ENCODE data around the gene SOX2. TPM values are rescaled to one million over a fixed set of nuclear protein-coding genes. Genes with fewer than 3 reads are reported as not detected.

Gene SOX2
- total RNA-seq, 1 donor from 2014 or later: under 0.01 TPM

DNA sequence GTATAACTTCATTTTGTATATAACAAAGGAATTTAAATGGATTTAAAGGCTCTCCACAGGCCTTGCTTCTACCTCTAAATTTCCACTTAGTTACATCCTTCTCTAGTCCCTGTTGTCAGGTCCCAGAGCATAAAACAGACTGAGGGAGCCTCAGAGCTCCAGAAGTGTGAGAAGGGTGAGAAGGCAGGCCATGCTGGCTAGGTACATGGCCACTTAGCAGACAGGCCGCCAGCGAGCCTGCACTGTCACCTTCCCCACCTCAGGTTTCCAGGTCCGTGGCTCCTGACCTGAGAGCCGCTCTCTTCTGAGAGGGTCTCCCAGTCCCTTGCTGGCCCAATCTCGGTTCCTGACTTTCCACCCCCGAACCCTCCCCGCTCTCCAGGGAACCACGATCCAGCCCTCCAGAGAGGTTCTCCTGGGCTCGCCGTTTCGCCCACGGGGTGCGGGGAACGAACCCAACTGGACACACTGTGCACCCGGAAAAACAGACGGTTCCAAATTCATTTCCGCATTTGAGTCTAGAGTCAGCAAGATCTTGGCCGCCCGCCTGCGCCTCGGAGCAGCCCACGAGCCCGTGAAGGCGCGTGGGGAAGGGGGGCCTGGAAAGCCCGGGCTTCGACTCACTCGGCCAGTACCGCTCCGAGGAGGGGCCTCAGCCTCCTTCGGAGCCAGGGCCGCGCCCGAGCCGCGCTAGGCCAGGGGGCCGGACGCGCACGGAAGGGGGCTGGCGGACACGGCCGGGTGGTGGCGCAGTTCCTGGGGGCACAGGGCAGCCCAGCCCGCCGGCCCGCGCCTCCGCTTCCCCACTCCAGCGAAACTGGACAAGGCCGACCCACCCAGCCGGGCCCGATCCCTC is 16.7 kb upstream of the SOX2 start:
- H3K9me3 ChIP-seq (ENCODE audit: control insufficient read depth in 3 of 3, low read length in 3 of 3): no peaks in the 10 kb centered on the region
- peaks cover 11 to 15% (median 11%) of the 10 kb centered on the region in 3 donors for H3K4me1 ChIP-seq (ENCODE audit: control insufficient read depth in 3 of 3, insufficient read depth in 3 of 3, low read length in 3 of 3)
- peaks cover 49 to 56% (median 50%) of the 10 kb centered on the region in 3 donors for H3K27me3 ChIP-seq (ENCODE audit: control insufficient read depth in 3 of 3, insufficient read depth in 3 of 3, low read length in 3 of 3)
- no peaks in the 10 kb centered on the region for H3K36me3 ChIP-seq (ENCODE audit: control insufficient read depth in 3 of 3, insufficient read depth in 3 of 3, low read length in 3 of 3)
- H3K4me3 ChIP-seq (ENCODE audit: low read length in 3 of 3): peak overlapping the region; percentile 9 to 63 (median 49)
- no peak overlapping the region for H3K27ac ChIP-seq (ENCODE audit: low read depth, low read length)
- peak overlapping the region in 2 of 3 donors; percentile 51 to 63 for H3K9ac ChIP-seq (ENCODE audit: low read depth in 1 of 3, low read length in 3 of 3)

GRCh38 chr3:181695661-181696491 is 15.8 kb upstream of the SOX2 start:
- Histone ChIP-seq H3K4me1 (ENCODE audit: control insufficient read depth in 3 of 3, insufficient read depth in 3 of 3, low read length in 3 of 3) (peaks cover 16 to 21% (median 16%) of the 10 kb centered on the region in 3 donors), H3K27ac (ENCODE audit: low read depth, low read length) (no peak overlapping the region), H3K4me3 (ENCODE audit: low read length in 3 of 3) (peak overlapping the region; percentile 9 to 63 (median 49)), H3K9ac (ENCODE audit: low read depth in 1 of 3, low read length in 3 of 3) (peak overlapping the region in 2 of 3 donors; percentile 51 to 63), H3K9me3 (ENCODE audit: control insufficient read depth in 3 of 3, low read length in 3 of 3) (no peaks in the 10 kb centered on the region), H3K27me3 (ENCODE audit: control insufficient read depth in 3 of 3, insufficient read depth in 3 of 3, low read length in 3 of 3) (peaks cover 56 to 65% (median 57%) of the 10 kb centered on the region in 3 donors), H3K36me3 (ENCODE audit: control insufficient read depth in 3 of 3, insufficient read depth in 3 of 3, low read length in 3 of 3) (no peaks in the 10 kb centered on the region)

GRCh38 chr3:181696626-181697230 is 15.0 kb upstream of the SOX2 start:
- no peak overlapping the region for H3K27ac ChIP-seq (ENCODE audit: low read depth, low read length)
- H3K9me3 ChIP-seq (ENCODE audit: control insufficient read depth in 3 of 3, low read length in 3 of 3): no peaks in the 10 kb centered on the region
- H3K9ac ChIP-seq (ENCODE audit: low read depth in 1 of 3, low read length in 3 of 3): no peak overlapping the region
- H3K27me3 ChIP-seq (ENCODE audit: control insufficient read depth in 3 of 3, insufficient read depth in 3 of 3, low read length in 3 of 3): peaks cover 60 to 71% (median 61%) of the 10 kb centered on the region in 3 donors
- H3K4me3 ChIP-seq (ENCODE audit: low read length in 3 of 3): no peak overlapping the region
- peaks cover 16 to 21% (median 16%) of the 10 kb centered on the region in 3 donors for H3K4me1 ChIP-seq (ENCODE audit: control insufficient read depth in 3 of 3, insufficient read depth in 3 of 3, low read length in 3 of 3)
- no peaks in the 10 kb centered on the region for H3K36me3 ChIP-seq (ENCODE audit: control insufficient read depth in 3 of 3, insufficient read depth in 3 of 3, low read length in 3 of 3)

DNA sequence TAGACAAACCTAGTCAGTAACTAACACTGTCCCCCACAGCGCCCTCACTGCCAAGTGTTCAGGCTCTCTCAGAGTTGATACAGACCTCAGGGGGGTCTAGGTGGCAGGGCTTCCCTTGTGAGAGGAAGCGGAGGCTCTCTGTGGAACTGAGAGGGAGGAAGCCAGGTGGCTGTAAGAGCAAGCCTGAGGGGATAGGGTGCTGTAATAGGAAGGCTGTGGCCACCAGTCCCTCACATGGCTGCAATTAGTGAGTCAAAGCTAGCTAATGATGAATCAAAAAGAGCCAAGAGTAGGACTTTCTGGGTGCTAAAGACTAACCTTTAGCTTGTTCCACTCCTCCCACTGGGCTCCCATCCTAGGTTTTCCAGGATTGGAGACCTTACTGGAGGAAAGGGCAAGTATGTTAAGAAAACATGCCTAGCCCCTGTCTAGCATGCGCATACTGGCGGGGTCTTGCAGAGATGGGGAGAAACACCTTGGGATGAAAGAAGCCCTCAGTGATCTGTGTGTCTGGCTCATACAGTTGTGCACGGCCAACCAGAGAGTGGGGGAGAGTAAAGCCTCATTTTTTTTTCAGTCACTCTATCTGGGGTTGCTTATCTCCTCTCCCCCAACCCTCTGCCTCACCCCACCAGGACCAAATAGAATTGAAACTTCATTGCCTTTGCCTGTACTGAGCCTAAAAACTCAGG is 13.3 kb upstream of the SOX2 start:
- Histone ChIP-seq H3K9ac (ENCODE audit: low read depth in 1 of 3, low read length in 3 of 3) (no peak overlapping the region), H3K27me3 (ENCODE audit: control insufficient read depth in 3 of 3, insufficient read depth in 3 of 3, low read length in 3 of 3) (peaks cover 74 to 85% (median 78%) of the 10 kb centered on the region in 3 donors), H3K27ac (ENCODE audit: low read depth, low read length) (no peak overlapping the region), H3K4me1 (ENCODE audit: control insufficient read depth in 3 of 3, insufficient read depth in 3 of 3, low read length in 3 of 3) (peaks cover 16 to 21% (median 16%) of the 10 kb centered on the region in 3 donors), H3K9me3 (ENCODE audit: control insufficient read depth in 3 of 3, low read length in 3 of 3) (no peaks in the 10 kb centered on the region), H3K4me3 (ENCODE audit: low read length in 3 of 3) (no peak overlapping the region), H3K36me3 (ENCODE audit: control insufficient read depth in 3 of 3, insufficient read depth in 3 of 3, low read length in 3 of 3) (no peaks in the 10 kb centered on the region)

DNA sequence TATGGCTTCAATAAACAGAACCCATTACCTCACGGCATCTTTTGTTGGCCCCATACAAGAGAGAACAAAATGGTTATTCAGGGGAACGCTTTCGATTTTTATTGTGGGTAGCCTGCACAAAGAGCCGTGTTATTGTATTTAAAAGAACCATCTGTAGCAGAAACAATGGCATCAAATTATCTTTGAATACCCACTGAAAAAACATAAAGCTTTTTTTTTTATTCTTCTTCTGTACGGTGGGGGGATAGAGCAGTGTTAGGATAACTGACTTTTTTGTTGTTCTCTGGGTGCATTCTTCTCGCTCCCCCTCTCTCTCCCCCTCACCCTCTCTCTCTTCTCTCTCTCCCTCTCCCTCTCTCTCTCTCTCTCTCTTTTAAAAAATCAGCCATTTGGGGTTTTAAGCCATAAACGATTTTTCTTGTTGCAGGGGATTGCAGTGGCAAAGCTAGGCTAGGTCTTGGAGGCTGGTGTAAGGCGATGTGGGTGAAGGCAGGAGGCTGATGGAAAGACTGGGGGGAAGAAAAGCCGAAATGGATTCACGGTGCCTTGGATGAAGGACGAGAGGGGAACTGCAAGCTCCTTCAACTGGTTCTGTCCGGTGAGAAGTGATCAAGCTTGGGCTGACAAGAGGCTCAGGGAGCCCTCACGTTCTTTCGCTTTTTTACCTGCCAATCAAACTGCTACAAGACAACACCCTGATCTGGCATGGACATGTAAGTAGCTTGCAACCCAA is 12.4 kb upstream of the SOX2 start:
- no peak overlapping the region for H3K27ac ChIP-seq (ENCODE audit: low read depth, low read length)
- H3K36me3 ChIP-seq (ENCODE audit: control insufficient read depth in 3 of 3, insufficient read depth in 3 of 3, low read length in 3 of 3): no peaks in the 10 kb centered on the region
- no peaks in the 10 kb centered on the region for H3K9me3 ChIP-seq (ENCODE audit: control insufficient read depth in 3 of 3, low read length in 3 of 3)
- no peak overlapping the region for H3K4me3 ChIP-seq (ENCODE audit: low read length in 3 of 3)
- H3K27me3 ChIP-seq (ENCODE audit: control insufficient read depth in 3 of 3, insufficient read depth in 3 of 3, low read length in 3 of 3): peaks cover 84 to 94% (median 87%) of the 10 kb centered on the region in 3 donors
- H3K9ac ChIP-seq (ENCODE audit: low read depth in 1 of 3, low read length in 3 of 3): no peak overlapping the region
- peaks cover 19 to 24% (median 21%) of the 10 kb centered on the region in 3 donors for H3K4me1 ChIP-seq (ENCODE audit: control insufficient read depth in 3 of 3, insufficient read depth in 3 of 3, low read length in 3 of 3)

GRCh38 chr3:181700168-181701087 is 11.3 kb upstream of the SOX2 start:
- Histone ChIP-seq H3K9ac (ENCODE audit: low read depth in 1 of 3, low read length in 3 of 3) (no peak overlapping the region), H3K27me3 (ENCODE audit: control insufficient read depth in 3 of 3, insufficient read depth in 3 of 3, low read length in 3 of 3) (peaks cover 89 to 96% (median 91%) of the 10 kb centered on the region in 3 donors), H3K4me1 (ENCODE audit: control insufficient read depth in 3 of 3, insufficient read depth in 3 of 3, low read length in 3 of 3) (peaks cover 19 to 23% (median 20%) of the 10 kb centered on the region in 3 donors), H3K27ac (ENCODE audit: low read depth, low read length) (no peak overlapping the region), H3K36me3 (ENCODE audit: control insufficient read depth in 3 of 3, insufficient read depth in 3 of 3, low read length in 3 of 3) (no peaks in the 10 kb centered on the region), H3K4me3 (ENCODE audit: low read length in 3 of 3) (peak overlapping the region; percentile 1 to 58 (median 50)), H3K9me3 (ENCODE audit: control insufficient read depth in 3 of 3, low read length in 3 of 3) (no peaks in the 10 kb centered on the region)

GRCh38 chr3:181701096-181701495 is 10.6 kb upstream of the SOX2 start:
- peaks cover 89 to 96% (median 90%) of the 10 kb centered on the region in 3 donors for H3K27me3 ChIP-seq (ENCODE audit: control insufficient read depth in 3 of 3, insufficient read depth in 3 of 3, low read length in 3 of 3)
- H3K4me3 ChIP-seq (ENCODE audit: low read length in 3 of 3): peak overlapping the region in 2 of 3 donors; percentile 50 to 58
- H3K36me3 ChIP-seq (ENCODE audit: control insufficient read depth in 3 of 3, insufficient read depth in 3 of 3, low read length in 3 of 3): no peaks in the 10 kb centered on the region
- H3K4me1 ChIP-seq (ENCODE audit: control insufficient read depth in 3 of 3, insufficient read depth in 3 of 3, low read length in 3 of 3): peaks cover 13 to 17% (median 13%) of the 10 kb centered on the region in 3 donors
- H3K9ac ChIP-seq (ENCODE audit: low read depth in 1 of 3, low read length in 3 of 3): no peak overlapping the region
- H3K9me3 ChIP-seq (ENCODE audit: control insufficient read depth in 3 of 3, low read length in 3 of 3): no peaks in the 10 kb centered on the region
- H3K27ac ChIP-seq (ENCODE audit: low read depth, low read length): no peak overlapping the region

- no peak overlapping the region for H3K4me3 ChIP-seq (ENCODE audit: low read length in 3 of 3)
- peaks cover 7 to 13% (median 9%) of the 10 kb centered on the region in 3 donors for H3K4me1 ChIP-seq (ENCODE audit: control insufficient read depth in 3 of 3, insufficient read depth in 3 of 3, low read length in 3 of 3)
- H3K36me3 ChIP-seq (ENCODE audit: control insufficient read depth in 3 of 3, insufficient read depth in 3 of 3, low read length in 3 of 3): no peaks in the 10 kb centered on the region
- no peak overlapping the region for H3K9ac ChIP-seq (ENCODE audit: low read depth in 1 of 3, low read length in 3 of 3)
- no peak overlapping the region for H3K27ac ChIP-seq (ENCODE audit: low read depth, low read length)
- H3K9me3 ChIP-seq (ENCODE audit: control insufficient read depth in 3 of 3, low read length in 3 of 3): no peaks in the 10 kb centered on the region
- H3K27me3 ChIP-seq (ENCODE audit: control insufficient read depth in 3 of 3, insufficient read depth in 3 of 3, low read length in 3 of 3): peaks cover 79 to 88% (median 81%) of the 10 kb centered on the region in 3 donors
Observed at GRCh38 chr3:181703601-181704420, 7.9 kb upstream of the SOX2 start.
